Tibial nerve (tissue), 4 donors: Measurements from ENCODE around the gene AUNIP.
A peak's percentile ranks its signal among the peaks of the same experiment; 100 is the strongest.

Source experiments
- EP300 ChIP-seq, 2 donors: sonication (generic); formaldehyde crosslinking; IDR thresholded peaks; one replicate each; pipeline ENCODE4 v1.6.1; 2017; ENCODE audit warnings: antibody characterized with exemption in 2 of 2, mild to moderate bottlenecking in 1 of 2
- POLR2A ChIP-seq, 2 donors: fragments of 450-650 bp; IDR thresholded peaks; one replicate each; pipeline ENCODE4 v1.6.1; 2017; ENCODE audit warnings: antibody characterized with exemption in 2 of 2, mild to moderate bottlenecking in 2 of 2, moderate library complexity in 2 of 2
- TF ChIP-seq, protein P1 (sequence below), 5 experiments: fragments of 200-600 bp in 3 of 5; fragments of 450-650 bp in 2 of 5; sonication (generic) in 3 of 5; IDR thresholded peaks; one replicate each; pipeline ENCODE4 v1.5.1; 2016 to 2019; ENCODE audit warnings: antibody characterized with exemption in 5 of 5, mild to moderate bottlenecking in 3 of 5, moderate library complexity in 2 of 5

GRCh38 chr1:25895365-25895990, 36.2 kb upstream of the AUNIP start:
- no peak for TF ChIP-seq POLR2A (IDR thresholded peaks at IDR 0.05)
- TF ChIP-seq, protein P1, sequence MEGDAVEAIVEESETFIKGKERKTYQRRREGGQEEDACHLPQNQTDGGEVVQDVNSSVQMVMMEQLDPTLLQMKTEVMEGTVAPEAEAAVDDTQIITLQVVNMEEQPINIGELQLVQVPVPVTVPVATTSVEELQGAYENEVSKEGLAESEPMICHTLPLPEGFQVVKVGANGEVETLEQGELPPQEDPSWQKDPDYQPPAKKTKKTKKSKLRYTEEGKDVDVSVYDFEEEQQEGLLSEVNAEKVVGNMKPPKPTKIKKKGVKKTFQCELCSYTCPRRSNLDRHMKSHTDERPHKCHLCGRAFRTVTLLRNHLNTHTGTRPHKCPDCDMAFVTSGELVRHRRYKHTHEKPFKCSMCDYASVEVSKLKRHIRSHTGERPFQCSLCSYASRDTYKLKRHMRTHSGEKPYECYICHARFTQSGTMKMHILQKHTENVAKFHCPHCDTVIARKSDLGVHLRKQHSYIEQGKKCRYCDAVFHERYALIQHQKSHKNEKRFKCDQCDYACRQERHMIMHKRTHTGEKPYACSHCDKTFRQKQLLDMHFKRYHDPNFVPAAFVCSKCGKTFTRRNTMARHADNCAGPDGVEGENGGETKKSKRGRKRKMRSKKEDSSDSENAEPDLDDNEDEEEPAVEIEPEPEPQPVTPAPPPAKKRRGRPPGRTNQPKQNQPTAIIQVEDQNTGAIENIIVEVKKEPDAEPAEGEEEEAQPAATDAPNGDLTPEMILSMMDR (IDR thresholded peaks at IDR 0.05): peak; percentile 93 to 99 (median 99)
- TF ChIP-seq EP300 (IDR thresholded peaks at IDR 0.05): peak; percentile 58 to 70
